GM18517 (cell line): ENCODE results near the gene WDR59.

ENCODE experiments used
- ATAC-seq: cut with Tn5 transposase; IDR thresholded peaks from one replicate; pipeline ENCODE4 v1.9.1; 2021; ENCODE audit warnings: mild to moderate bottlenecking, moderate library complexity; ENCODE audit not compliant: unreplicated experiment

WDR59 gene

GRCh38 chr16:74825016-74825415 lies 159.9 kb downstream of the WDR59 start:
- ATAC-seq, result no peak
